Body of pancreas (tissue), 4 donors: ENCODE measurements around the gene DGLUCY. TPM values are rescaled to one million over a fixed set of nuclear protein-coding genes. Genes with fewer than 3 reads are reported as not detected.

ENCODE experiments used
- ATAC-seq: fragments of 150-250 bp; one replicate; pipeline ENCODE4 v1.9.1; 2016
- DNase-seq, 4 donors: peaks; one replicate each; pipeline ENCODE4 v3.0.0-alpha.2; 2019
- H3K27ac ChIP-seq, 4 donors: fragments of 200-600 bp; sonication (generic); 1 replicate in 3 of 4; 2 replicates in 1 of 4; pipeline versions ENCODE4 v1.5.1 to v1.6.1; 2016 to 2019; ENCODE audit warnings: mild to moderate bottlenecking in 1 of 4, mixed read lengths in 1 of 4, moderate library complexity in 1 of 4
- H3K27me3 ChIP-seq, 2 donors: fragments of 200-600 bp; sonication (generic); one replicate each; pipeline ENCODE4 v1.6.0; 2016; ENCODE audit warnings: mild to moderate bottlenecking in 1 of 2
- H3K36me3 ChIP-seq, 2 donors: fragments of 200-600 bp; sonication (generic); replicated peaks in 1 of 2; 2 replicates each; pipeline ENCODE4 v1.5.1; 2016; ENCODE audit warnings: low read depth in 2 of 2; ENCODE audit not compliant: insufficient read depth in 1 of 2
- H3K4me1 ChIP-seq: fragments of 200-600 bp; sonication (generic); one replicate; pipeline ENCODE4 v1.6.0; 2016
- H3K4me3 ChIP-seq, 2 donors: fragments of 200-600 bp; sonication (generic); 1 replicate in 1 of 2; 2 replicates in 1 of 2; pipeline ENCODE4 v1.5.1; 2016 to 2019
- H3K9me3 ChIP-seq, 3 donors: fragments of 200-600 bp; sonication (generic); 1 replicate in 2 of 3; 2 replicates in 1 of 3; pipeline ENCODE4 v1.5.1; 2016
- CTCF ChIP-seq, 7 experiments: fragments of 450-650 bp in 4 of 7; fragments of 200-600 bp in 3 of 7; sonication (generic) in 3 of 7; IDR thresholded peaks; one replicate each; pipeline ENCODE4 v1.5.1; 2016 to 2019; ENCODE audit warnings: antibody characterized with exemption in 7 of 7
- POLR2A ChIP-seq, 3 donors: fragments of 450-650 bp; IDR thresholded peaks; one replicate each; pipeline ENCODE4 v1.6.1; 2016; ENCODE audit warnings: antibody characterized with exemption in 3 of 3, mild to moderate bottlenecking in 2 of 3
- WGBS, 2 donors: methylation state at CpG; one replicate each; pipeline ENCODE4 v1.1.5; 2017; 5-methylcytosine and 5-hydroxymethylcytosine counted together
- intact Hi-C: fragments of 100-400 bp; cut with DNase I; formaldehyde crosslinking; loops from one replicate; pipeline ENCODE4 v1.15.1; 2023
- total RNA-seq, 2 donors: library from RNA; depleted of rRNA; stranded (reverse); fragments of >200 nt; gene quantifications; one replicate each; pipeline ENCODE4 v1.1.0, GENCODE V29; 2016

DGLUCY gene
- total RNA-seq, 2 donors from 2014 or later, result 30.9 to 77.8 TPM

- DNase-seq, result no peak
- no peak overlapping the region for H3K27ac ChIP-seq
- peak; percentile 20 for ATAC-seq
- H3K36me3 ChIP-seq, result no peaks in the 10 kb centered on the region
- H3K4me3 ChIP-seq, result peak overlapping the region in 1 of 2 donors; percentile 37
- H3K27me3 ChIP-seq, result no peaks in the 10 kb centered on the region
- WGBS, 2 donors, result 35% methylated on average over 14 of the region's 20 CpGs; no CpG with 5 or more reads in 1 of the 2 donors
- H3K4me1 ChIP-seq, result peaks cover 13% of the 10 kb centered on the region
- TF ChIP-seq CTCF (IDR thresholded peaks at IDR 0.05) (no peak), POLR2A (IDR thresholded peaks at IDR 0.05) (no peak)
- intact Hi-C loops, result no loop called here
- H3K9me3 ChIP-seq, result no peaks in the 10 kb centered on the region
These were observed 140.0 kb downstream of the DGLUCY start for GRCh38 chr14:91253795-91254323.

GRCh38 chr14:91254461-91254860 is 140.6 kb downstream of the DGLUCY start:
- no peak overlapping the region for H3K27ac ChIP-seq

GRCh38 chr14:91255026-91255695 is 141.3 kb downstream of the DGLUCY start:
- Histone ChIP-seq H3K36me3 (no peaks in the 10 kb centered on the region), H3K27me3 (no peaks in the 10 kb centered on the region), H3K4me1 (peaks cover 13% of the 10 kb centered on the region), H3K4me3 (no peak overlapping the region), H3K27ac (no peak overlapping the region), H3K9me3 (no peaks in the 10 kb centered on the region)
- DNase-seq (no peak), ATAC-seq (no peak)
- WGBS, 2 donors, result 70 to 75% methylated on average over 9 of the region's 9 CpGs
- intact Hi-C loops, result no loop called here
- TF ChIP-seq POLR2A (IDR thresholded peaks at IDR 0.05) (no peak), CTCF (IDR thresholded peaks at IDR 0.05) (no peak)

More at GRCh38 chr14:91254461-91254860, 140.6 kb downstream of the DGLUCY start:
- no peaks in the 10 kb centered on the region for H3K27me3 ChIP-seq
- DNase-seq, result no peak
- ATAC-seq, result no peak
- TF ChIP-seq POLR2A (IDR thresholded peaks at IDR 0.05) (no peak), CTCF (IDR thresholded peaks at IDR 0.05) (no peak)
- peaks cover 13% of the 10 kb centered on the region for H3K4me1 ChIP-seq
- 64 to 91% methylated on average over 3 of the region's 3 CpGs for WGBS, 2 donors
- H3K9me3 ChIP-seq, result no peaks in the 10 kb centered on the region
- H3K4me3 ChIP-seq, result no peak overlapping the region
- intact Hi-C loops, result no loop called here
- H3K36me3 ChIP-seq, result no peaks in the 10 kb centered on the region

GRCh38 chr14:91256661-91257060 is 142.8 kb downstream of the DGLUCY start:
- Histone ChIP-seq H3K4me1 (peaks cover 13% of the 10 kb centered on the region), H3K9me3 (no peaks in the 10 kb centered on the region), H3K27ac (no peak overlapping the region), H3K27me3 (no peaks in the 10 kb centered on the region), H3K4me3 (no peak overlapping the region), H3K36me3 (no peaks in the 10 kb centered on the region)
- intact Hi-C loops, result no loop called here
- ATAC-seq (no peak), DNase-seq (no peak)
- TF ChIP-seq POLR2A (IDR thresholded peaks at IDR 0.05) (no peak), CTCF (IDR thresholded peaks at IDR 0.05) (no peak)
- WGBS, 2 donors, result 68 to 73% methylated on average over 1 of the region's 1 CpG
